Ecto neural progenitor cell (in vitro differentiated cells): ENCODE data around the gene SERPING1.

ENCODE experiments used
- DNase-seq: peaks from one replicate; pipeline ENCODE4 v3.0.0-alpha.2; 2018; ENCODE audit warnings: low spot score

SERPING1 gene

GRCh38 chr11:57597461-57597915 is at the start of gene SERPING1:
SERPING1 (plus strand) TSS chr11:57597685; CDS start chr11:57598271, 586 bp downstream.
- no peak for DNase-seq

- no peak for DNase-seq
These were observed 49.6 kb upstream of the SERPING1 start for GRCh38 chr11:57547854-57548377.

- no peak for DNase-seq
These were observed 47.5 kb upstream of the SERPING1 start for GRCh38 chr11:57549983-57550382.

GRCh38 chr11:57551941-57552340 is 45.5 kb upstream of the SERPING1 start:
- DNase-seq: no peak

- DNase-seq: no peak
These were observed 45.0 kb upstream of the SERPING1 start for GRCh38 chr11:57552479-57552878.

GRCh38 chr11:57555393-57555792 is 42.1 kb upstream of the SERPING1 start:
- no peak for DNase-seq

- DNase-seq: no peak
These were observed 41.4 kb upstream of the SERPING1 start for GRCh38 chr11:57556041-57556440.

GRCh38 chr11:57560146-57560545 is 37.3 kb upstream of the SERPING1 start:
- DNase-seq: no peak

GRCh38 chr11:57562596-57562995 is 34.9 kb upstream of the SERPING1 start:
- DNase-seq: no peak

GRCh38 chr11:57566005-57566904 is 31.2 kb upstream of the SERPING1 start:
- DNase-seq: no peak

GRCh38 chr11:57566905-57567514 is 30.5 kb upstream of the SERPING1 start:
- DNase-seq: no peak

- DNase-seq: peak; percentile 85
These were observed 29.8 kb upstream of the SERPING1 start, which contains the start of gene UBE2L6 for GRCh38 chr11:57567515-57568329. UBE2L6 (minus strand) TSS chr11:57567672; CDS start chr11:57567611, 61 bp downstream.

GRCh38 chr11:57568330-57568766 is 29.1 kb upstream of the SERPING1 start:
- DNase-seq: peak; percentile 92

GRCh38 chr11:57571606-57572005 is 25.9 kb upstream of the SERPING1 start:
- DNase-seq: no peak

- no peak for DNase-seq
These were observed 23.4 kb upstream of the SERPING1 start for GRCh38 chr11:57574061-57574460.

- no peak for DNase-seq
These were observed 13.1 kb upstream of the SERPING1 start for GRCh38 chr11:57584341-57584740.

GRCh38 chr11:57585301-57585700 is 12.2 kb upstream of the SERPING1 start:
- DNase-seq: no peak

GRCh38 chr11:57586711-57587245 is 10.7 kb upstream of the SERPING1 start:
- no peak for DNase-seq

- DNase-seq: no peak
These were observed 9.3 kb upstream of the SERPING1 start for GRCh38 chr11:57588046-57588710.

GRCh38 chr11:57596266-57596885 is 1.1 kb upstream of the SERPING1 start:
- no peak for DNase-seq
